ENCODE data around the gene LSS. TPM values are rescaled to one million over a fixed set of nuclear protein-coding genes. Genes with fewer than 3 reads are reported as not detected.
A peak's percentile ranks its signal among the peaks of the same experiment; 100 is the strongest.
"Not testable (repeated sequence)": the region's sequence is repeated elsewhere in the genome, so short reads cannot be mapped to it uniquely, and the experiment has no call there.

The LSS gene
- total RNA-seq, 1 donor from 2014 or later: 61.0 TPM

GRCh38 chr21:46187814-46188213 lies 40.8 kb downstream of the LSS start:
- no peak for DNase-seq (ENCODE audit: low read depth in 2 of 2)

- DNase-seq (ENCODE audit: low read depth in 2 of 2): no peak
Observed at GRCh38 chr21:46187261-46187660, 41.3 kb downstream of the LSS start.

- DNase-seq (ENCODE audit: low read depth in 2 of 2): no peak
Observed at GRCh38 chr21:46185716-46186115, 42.9 kb downstream of the LSS start.

- DNase-seq (ENCODE audit: low read depth in 2 of 2): peak; percentile 55 to 90
Observed at GRCh38 chr21:46184625-46185555, 43.7 kb downstream of the LSS start.

- peak; percentile 37 to 82 for DNase-seq (ENCODE audit: low read depth in 2 of 2)
Observed at GRCh38 chr21:46183910-46184624, 44.5 kb downstream of the LSS start, which contains the start of gene SPATC1L. SPATC1L (minus strand) TSS chr21:46184459; CDS start chr21:46182816, 1,643 bp downstream.

- not testable (repeated sequence) for DNase-seq (ENCODE audit: low read depth in 2 of 2)
Observed at GRCh38 chr21:46183337-46183909, 45.2 kb downstream of the LSS start.

- no peak for DNase-seq (ENCODE audit: low read depth in 2 of 2)
Observed at GRCh38 chr21:46182548-46183336, 45.8 kb downstream of the LSS start.

GRCh38 chr21:46181953-46182547 lies 46.5 kb downstream of the LSS start:
- DNase-seq (ENCODE audit: low read depth in 2 of 2): no peak

- no peak for DNase-seq (ENCODE audit: low read depth in 2 of 2)
Observed at GRCh38 chr21:46181436-46181835, 47.1 kb downstream of the LSS start.

GRCh38 chr21:46180778-46181391 lies 47.7 kb downstream of the LSS start:
- DNase-seq (ENCODE audit: low read depth in 2 of 2): no peak

- no peak for DNase-seq (ENCODE audit: low read depth in 2 of 2)
Observed at GRCh38 chr21:46180079-46180722, 48.4 kb downstream of the LSS start.

GRCh38 chr21:46179708-46180078 lies 48.9 kb downstream of the LSS start:
- DNase-seq (ENCODE audit: low read depth in 2 of 2): no peak

GRCh38 chr21:46178961-46179360 lies 49.6 kb downstream of the LSS start:
- no peak for DNase-seq (ENCODE audit: low read depth in 2 of 2)

GRCh38 chr21:46176443-46177129 lies 52.0 kb downstream of the LSS start:
- not testable (repeated sequence) for DNase-seq (ENCODE audit: low read depth in 2 of 2)

- no peak for DNase-seq (ENCODE audit: low read depth in 2 of 2)
Observed at GRCh38 chr21:46173573-46173972, 55.0 kb downstream of the LSS start.

GRCh38 chr21:46172863-46173528 lies 55.6 kb downstream of the LSS start:
- no peak for DNase-seq (ENCODE audit: low read depth in 2 of 2)

- no peak for DNase-seq (ENCODE audit: low read depth in 2 of 2)
Observed at GRCh38 chr21:46171996-46172862, 56.3 kb downstream of the LSS start.

- DNase-seq (ENCODE audit: low read depth in 2 of 2): no peak
Observed at GRCh38 chr21:46171585-46171984, 57.0 kb downstream of the LSS start.
